Left lobe of liver (tissue), 2 donors: ENCODE data around the gene NT5C3A. TPM values are rescaled to one million over a fixed set of nuclear protein-coding genes. Genes with fewer than 3 reads are reported as not detected.

Source experiments
- ATAC-seq: fragments of 200-7000 bp; cut with Tn5 transposase; one replicate; pipeline ENCODE4 v1.9.1; 2020; ENCODE audit warnings: mild to moderate bottlenecking, moderate library complexity
- DNase-seq: peaks from one replicate; pipeline ENCODE4 v3.0.0-alpha.2; 2020; ENCODE audit warnings: low spot score
- total RNA-seq: library from RNA; stranded (reverse); gene quantifications from one replicate; pipeline ENCODE4 v1.2.1, GENCODE V29; 2021
- donor health status: DM: no; HTN: no; CAD: no; lungs with moderate emphysema.
- donor health status: DM: no; HTN: yes; CAD: no.

NT5C3A gene
- total RNA-seq, 1 donor from 2014 or later, result 7.3 TPM

DNA sequence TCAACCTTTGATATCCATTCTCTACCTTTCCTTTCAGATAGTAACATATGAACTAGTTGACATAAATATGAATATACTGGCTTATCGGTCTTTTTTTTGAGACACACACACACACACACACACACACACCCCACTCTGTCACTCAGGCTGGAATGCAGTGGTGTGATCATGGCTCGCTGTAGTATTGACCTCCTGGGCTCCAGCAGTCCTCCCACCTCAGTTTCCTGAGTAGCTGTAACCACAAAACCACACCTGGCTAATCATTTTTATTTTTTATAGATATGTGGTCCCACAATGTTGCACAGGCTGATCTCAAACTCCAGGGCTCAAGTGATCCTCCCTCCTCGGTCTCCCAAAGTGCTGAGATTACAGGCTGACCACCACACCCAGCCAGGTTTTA lies 14.2 kb upstream of the NT5C3A start:
- no peak for DNase-seq
- no peak for ATAC-seq

DNA sequence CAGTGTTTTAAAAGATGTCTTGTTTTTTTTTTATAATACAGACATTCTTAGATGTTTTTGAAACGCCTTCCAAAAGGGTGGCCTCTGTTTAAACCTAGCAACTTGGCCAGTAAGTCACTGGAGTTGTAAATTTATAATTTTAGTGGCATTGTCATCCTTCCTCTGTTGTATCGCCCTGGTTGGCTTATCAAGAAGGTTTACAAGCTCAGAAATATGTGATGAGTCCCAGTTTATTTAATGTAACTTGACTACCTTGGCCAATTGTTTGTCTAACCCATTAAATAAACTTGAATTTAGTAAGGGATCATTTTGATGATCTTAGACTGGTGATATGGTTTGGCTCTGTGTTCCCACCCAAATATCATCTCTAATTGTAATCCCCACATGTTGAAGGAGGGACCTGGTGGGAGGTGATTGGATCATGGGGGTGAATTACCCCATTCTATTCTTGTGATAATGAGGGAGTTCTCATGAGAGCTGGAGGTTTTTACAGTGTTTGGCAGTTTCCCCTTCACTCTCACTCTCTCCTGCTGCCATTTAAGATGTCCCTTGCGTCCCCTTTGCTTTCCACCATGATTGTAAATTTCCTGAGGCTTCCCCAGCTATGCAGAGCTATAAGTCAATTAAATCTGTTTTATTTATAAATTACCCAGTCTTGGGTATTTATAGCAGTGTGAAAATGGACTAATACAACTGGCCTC lies 13.4 kb upstream of the NT5C3A start:
- DNase-seq, result no peak
- no peak for ATAC-seq

DNA sequence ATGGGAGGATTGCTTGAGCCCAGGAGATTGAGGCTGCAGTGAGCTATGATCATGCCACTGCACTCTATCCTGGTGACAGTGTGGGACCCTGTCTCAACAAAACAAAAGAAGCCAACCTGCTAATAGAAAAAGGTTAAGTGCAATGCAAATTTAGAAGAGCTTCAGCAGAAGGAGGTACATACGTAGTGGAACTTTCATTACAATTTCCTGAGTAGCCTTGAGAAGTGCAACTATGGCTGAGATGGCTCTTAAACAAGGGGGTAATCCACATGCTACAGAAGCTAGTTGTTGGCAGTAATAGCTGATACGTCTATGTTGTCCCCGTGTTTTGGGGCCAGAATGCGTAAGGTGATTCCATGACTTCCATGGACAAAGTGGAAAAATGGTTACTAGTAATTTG lies 10.7 kb upstream of the NT5C3A start:
- no peak for ATAC-seq
- no peak for DNase-seq

DNA sequence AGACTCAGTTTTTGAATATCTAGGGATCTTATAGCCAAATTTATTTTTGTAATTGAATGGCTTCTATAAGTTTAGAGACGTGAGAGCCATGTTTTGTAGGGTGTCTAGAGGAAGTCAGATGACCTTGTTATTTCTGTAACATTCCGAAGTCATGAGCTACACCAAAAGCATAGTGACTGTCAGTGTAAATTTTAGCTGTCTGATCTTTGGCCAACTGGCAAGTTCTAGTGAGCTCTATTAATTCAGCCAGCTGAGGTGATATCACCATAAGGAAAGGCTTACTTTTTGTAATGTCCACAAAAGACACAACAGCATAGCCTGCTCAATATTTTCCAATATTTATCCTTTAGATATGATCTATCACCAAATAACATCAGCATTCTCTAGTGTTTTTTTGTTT lies 9.9 kb upstream of the NT5C3A start:
- DNase-seq, result no peak

DNA sequence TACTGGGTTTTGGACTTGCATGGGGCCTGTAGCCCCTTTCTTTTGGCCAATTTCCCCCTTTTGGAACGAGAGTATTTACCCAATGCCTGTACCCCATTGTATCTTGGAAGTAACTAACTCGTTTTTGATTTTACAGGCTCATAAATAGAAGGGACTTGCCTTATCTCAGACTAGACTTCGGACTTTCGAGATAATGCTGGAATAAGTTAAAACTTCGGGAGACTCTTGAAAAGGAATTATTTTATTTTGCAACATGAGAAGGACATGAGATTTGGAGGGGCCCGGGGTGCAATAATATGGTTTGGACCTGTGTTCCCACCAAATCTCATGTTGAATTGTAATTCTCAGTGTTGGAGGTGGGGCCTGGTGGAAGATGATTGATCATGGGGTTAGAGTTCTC lies 8.3 kb upstream of the NT5C3A start:
- DNase-seq (no peak), ATAC-seq (no peak)

More for the DNA sequence above, 9.9 kb upstream of the NT5C3A start:
- no peak for ATAC-seq

DNA sequence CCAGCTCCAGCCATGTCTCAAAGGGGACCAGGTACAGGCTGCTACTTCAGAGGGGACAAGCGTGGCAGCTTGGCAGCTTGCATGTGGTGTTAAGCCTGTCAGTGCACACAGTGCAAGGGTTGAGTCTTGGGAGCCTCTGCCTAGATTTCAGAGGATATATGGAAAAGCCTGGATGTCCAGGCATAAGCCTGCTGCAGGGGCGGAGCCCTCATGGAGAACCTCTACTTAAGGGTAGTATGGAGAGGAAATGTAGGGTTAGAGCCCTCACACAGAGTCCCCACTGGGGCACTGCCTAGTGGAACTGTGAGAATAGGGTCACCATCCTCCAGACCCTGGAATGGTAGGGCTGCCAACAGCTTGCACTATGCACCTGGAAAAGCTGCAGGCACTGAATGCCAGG lies 7.7 kb upstream of the NT5C3A start:
- ATAC-seq, result no peak
- DNase-seq, result no peak

DNA sequence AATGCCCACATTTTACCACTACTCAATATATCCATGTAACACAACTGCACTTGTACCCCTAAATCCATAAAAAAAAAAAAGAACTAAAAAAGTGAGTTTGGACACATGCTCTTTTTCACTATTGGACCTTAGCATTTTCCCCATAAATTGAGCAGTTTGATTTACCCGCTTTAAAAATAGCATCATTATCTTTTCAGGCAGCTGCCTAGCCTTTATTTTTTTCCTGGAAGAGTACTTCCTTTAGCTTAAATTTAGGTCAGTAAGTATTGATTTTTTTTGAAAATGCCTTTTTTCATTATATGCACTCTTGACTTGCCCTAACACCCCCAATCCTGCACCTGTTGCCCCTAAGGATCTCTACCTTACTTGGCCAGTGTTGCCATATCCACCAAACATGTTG lies 5.3 kb upstream of the NT5C3A start:
- no peak for DNase-seq
- ATAC-seq, result no peak

DNA sequence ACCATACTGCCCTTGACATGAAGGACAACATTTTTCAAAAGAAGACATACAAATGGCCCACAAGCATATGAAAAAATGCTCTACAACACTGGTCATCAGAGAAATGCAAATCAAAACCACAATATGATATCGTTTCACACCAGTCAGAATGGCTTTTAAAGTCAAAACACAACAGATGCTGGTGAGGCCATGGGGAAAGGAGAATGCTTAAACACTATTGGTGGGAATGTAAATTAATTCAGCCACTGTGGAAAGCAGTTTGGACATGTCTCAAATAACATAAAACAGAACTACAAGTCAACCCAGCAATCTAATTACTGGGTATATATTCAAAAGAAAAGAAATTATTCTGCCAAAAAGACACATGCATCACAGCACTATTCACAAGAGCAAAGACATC lies 4.2 kb upstream of the NT5C3A start:
- DNase-seq (no peak), ATAC-seq (no peak)

DNA sequence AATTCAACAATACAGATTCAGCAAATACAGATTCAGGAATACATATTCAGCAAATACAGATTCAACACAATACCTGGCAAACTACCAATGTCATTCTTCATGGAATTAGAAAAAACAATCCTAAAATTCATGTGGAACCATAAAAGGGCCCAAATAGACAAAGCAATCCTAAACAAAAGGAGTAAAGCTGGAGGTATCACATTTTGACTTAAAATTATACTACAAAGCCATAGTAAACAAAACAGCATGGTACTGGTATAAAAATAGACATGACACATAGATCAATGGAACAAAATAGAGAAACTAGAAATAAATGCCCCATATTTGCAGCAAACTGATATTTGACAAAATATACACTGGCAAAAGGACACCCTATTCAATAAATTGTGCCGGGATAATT lies 3.4 kb upstream of the NT5C3A start:
- DNase-seq (no peak), ATAC-seq (no peak)

DNA sequence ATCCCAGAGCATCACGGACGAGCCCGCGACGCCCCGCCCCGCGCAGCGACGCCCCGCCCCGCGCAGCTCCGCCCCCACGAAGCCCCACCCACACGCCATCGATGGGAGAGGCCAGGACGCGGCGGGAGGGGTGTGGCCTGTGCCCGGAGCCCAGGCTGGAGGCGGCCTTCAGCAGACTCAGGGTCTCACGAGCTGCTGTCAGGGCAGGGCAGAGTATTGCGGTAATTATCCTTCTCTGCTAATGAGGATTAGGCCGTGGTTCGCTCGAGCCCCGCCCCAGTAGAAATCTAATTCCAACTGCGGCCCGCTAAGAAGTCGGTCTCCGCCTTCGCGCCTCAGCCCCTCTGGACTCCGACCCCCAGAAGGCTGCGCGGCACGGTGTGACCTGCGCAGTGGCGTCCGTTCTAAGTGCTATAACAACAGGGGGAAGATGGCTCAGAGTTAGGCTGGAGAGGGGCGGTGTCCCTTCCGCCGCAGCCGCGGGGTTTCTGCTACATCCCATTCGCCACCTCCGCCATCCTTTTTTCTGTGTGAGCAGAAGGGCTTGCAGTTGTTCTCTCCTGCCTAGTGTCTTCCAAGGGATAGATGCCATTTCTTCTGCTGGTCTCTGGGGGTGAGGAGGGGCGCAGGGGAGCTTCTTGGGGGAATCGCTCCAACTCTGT lies 337 bp upstream of the NT5C3A start:
- peak; percentile 98 for ATAC-seq

DNA sequence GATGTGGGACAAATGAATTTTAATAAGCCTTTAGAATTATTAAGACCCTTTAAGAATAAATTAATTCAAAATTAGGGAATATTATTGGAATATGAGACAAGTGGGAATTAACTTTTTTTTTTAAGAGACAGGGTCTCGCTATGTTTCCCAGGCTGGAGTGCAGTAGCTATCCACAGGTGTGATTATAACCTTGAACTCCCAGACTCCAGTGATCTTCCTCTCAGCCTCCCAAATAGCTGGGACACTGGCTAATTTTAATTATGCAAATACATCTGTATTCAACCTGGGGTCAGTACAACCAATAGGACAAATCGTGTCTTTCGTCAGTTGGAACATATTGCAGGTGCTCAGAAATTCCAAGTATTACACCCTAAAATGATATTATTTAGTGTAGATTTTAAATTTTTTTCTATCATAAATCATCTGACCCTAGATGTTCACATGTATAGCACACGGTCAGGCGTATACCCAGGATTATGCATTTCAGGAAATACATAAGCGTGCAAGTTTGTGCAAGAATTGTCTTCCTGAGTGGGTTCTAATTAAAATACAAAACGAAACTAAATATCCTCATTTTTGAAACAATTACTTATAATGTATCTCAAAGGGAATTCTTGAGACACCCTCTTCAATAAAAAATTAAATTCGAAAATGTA lies 1.2 kb downstream of the NT5C3A start:
- DNase-seq (no peak), ATAC-seq (no peak)

More for the DNA sequence above, 337 bp upstream of the NT5C3A start:
- peak; percentile 94 for DNase-seq

DNA sequence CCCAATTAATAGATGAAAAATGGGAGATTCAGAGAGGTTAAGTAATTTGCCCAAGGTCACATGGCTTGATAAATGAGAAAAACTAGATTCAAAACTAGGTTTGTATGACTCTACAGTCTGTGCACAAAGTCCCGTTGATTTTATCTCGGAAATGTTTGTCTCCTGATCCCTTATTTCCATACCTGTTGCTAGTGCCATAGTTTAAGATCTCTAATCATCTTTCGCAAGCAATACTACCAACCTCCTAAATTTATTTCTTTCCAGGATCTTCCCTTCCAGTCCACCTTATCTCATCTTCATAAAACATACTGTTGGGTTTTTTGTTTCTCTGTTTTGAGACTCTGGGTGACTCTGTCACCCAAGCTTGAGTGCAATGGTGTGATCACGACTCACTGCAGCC lies 2.9 kb downstream of the NT5C3A start:
- no peak for DNase-seq
- ATAC-seq, result no peak

DNA sequence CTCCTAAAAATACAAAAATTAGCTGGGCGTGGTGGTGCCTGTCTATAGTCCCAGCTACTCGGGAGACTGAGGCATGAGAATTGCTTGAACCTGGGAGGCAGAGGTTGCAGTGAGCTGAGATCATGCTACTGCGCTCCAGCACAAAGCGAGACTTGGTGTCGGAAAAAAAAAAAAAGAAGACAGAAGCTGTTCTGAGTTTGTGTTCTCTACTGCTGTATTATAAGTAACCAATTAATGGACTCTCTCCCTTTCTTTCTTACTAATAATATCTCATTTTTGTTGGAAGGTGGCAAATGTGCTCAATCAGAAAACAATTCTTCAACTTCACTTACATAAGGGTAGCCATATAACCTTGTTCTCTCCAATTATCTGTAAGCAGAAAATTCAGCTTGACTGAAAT lies 7.4 kb downstream of the NT5C3A start:
- DNase-seq, result no peak
- peak; percentile 53 for ATAC-seq

DNA sequence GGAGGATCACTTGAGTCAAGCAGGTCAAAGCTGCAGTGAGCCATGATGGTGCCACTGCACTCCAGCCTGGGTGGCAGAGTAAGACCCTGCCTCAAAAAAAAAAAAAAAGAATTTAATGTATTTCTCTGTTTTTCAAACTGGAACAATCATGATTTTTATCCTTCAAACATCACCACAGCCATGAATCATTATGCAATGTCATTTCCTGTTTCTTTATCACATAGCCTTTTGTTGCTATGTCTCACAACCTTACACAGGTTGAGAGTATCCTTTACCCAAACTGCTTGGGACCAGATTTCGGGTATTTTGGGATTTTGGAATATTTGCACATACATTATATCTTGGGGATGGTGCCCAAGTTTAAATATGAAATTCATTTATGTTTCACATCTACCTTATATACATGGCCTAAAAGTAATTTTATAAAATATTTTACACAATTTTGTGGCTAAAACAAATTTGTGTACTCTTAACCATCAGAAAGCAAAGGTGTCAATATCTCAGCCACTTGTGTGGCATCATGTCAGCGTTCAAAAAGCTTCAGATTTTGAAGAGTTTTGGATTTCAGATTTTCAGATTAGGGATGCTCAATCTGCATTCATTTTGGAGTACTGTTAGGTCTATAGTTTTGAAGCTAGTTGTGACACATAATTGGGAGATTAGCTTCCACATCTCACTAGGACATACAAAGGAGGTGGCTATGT lies 8.2 kb downstream of the NT5C3A start:
- ATAC-seq (no peak), DNase-seq (no peak)

DNA sequence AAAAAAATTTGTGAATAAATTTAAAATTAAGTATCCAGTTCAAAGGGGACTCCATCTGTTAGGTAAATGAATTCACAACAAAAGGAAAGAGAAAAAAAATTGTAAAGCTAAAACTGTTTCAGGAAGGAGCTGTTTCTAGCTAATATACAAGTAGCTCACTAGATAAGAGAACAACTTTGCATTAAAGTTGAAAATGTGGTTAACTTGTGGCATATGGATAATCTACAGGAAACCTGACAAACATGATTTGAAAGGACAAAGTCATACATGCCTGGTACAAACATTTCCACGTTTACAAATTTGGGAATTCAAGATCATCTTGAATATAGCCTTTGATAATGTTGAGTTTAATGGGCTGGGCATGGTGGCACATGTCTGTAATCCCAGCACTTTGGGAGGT lies 8.9 kb downstream of the NT5C3A start:
- no peak for DNase-seq
- no peak for ATAC-seq

DNA sequence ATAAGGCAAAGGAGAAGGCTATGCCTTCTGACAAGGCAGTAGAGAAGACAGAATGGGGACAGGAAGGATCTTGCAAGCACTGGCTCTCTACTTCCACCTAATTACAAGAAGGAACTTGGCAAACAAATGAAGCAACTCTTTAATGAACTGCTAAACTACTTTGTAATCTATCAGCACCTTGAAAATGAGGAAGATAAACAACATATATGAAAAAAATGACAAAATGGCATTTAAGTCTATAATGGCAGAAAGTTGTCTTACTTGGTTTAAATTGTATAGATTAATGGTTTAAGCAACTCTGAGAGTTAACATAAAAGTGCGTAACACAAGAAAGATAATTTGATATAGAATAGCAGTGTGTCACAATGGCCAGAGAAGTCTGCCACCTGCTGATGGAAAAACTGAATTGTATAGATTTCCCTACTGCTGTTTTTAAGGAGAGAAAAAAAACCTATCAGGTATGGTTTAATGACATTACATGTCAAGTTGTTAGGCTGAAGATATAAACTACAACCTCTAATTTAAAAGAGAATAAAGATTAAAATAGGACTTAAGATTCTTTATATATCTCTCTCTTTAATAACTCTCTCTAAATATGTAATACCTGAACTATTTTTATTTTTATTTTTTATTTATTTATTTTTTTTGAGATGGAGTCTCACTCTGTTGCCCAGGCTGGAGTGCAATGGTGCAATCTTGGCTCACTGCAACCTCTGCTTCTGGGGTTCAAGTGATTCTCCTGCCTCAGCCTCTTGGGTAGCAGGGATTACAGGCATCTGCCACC lies 11.8 kb downstream of the NT5C3A start:
- DNase-seq (no peak), ATAC-seq (peak; percentile 85)

DNA sequence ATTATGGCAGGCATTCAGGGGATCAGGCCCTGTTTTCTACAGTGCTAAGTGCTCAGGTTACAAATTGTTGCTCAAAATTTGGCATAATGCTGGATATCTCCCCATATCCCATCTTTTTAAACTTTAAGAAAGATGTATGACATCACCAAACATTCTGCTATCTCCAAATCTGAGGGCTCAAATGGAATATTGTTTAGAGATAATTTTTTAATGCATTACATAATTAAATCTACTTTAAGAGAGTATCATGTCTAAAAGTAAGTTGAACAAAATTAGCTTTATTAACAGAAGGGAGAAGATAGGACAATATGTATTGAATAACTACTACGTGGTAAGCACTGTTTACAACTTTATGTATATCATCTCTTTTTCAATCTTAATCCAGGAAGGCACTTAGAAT lies 13.9 kb downstream of the NT5C3A start:
- ATAC-seq (no peak), DNase-seq (no peak)

DNA sequence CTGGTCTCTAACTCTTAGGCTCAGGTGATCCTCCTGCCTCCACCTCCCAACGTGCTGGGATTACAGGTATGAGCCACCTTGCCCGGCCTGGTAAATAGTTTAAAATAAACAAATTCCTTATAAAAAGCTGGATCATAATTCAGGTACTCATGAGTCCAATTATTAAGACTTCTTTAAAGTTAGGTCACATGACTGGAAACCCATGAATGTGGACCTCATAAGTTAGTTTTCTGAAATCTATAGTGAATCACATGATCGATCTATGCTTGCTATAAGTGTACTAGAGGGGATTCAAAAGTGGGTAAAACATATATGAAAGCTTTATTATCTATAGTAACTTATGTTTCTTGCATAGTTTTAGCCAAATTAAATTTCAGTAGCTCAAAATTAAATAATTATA lies 14.3 kb downstream of the NT5C3A start:
- ATAC-seq, result no peak

DNA sequence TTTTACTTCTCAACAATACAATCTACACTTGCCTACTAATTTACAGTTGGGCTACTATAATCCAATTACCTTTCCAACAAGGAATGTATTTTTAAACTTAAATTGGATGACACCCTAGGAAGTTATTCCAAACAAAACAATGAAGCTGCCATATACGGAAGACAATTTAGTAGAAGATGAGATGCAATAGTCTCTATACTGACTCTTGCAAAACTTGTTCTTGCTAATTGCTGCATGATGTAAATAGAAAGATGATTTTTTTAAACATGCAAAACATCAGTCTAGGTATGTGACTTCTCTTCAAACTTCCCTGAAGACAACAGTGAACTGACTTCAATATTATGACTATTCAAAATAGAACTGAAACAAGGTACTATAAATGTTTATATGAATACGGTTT lies 17.6 kb downstream of the NT5C3A start:
- DNase-seq, result no peak
- no peak for ATAC-seq

More for the DNA sequence above, 14.3 kb downstream of the NT5C3A start:
- DNase-seq, result no peak

DNA sequence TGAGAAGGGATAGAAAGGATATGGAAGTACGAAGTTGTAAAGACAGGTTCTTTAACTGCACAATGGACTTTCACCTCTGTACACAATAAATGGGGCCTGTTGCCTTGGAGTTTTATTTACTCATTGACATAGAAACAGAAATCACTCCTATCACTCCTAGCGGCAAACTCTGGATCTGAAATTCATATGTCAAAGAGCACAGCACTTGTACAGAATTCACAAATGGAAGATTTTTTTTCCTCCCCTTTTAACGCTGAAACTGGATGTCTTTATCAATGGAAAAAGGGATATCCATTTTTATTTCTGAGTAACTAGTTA lies 18.2 kb downstream of the NT5C3A start:
- DNase-seq (no peak), ATAC-seq (peak; percentile 84)
